HG03196 (cell line): ENCODE results near the gene MGST2.

ENCODE experiments used
- ATAC-seq: cut with Tn5 transposase; IDR thresholded peaks from one replicate; pipeline ENCODE4 v1.9.1; 2021; ENCODE audit not compliant: unreplicated experiment

MGST2 gene

GRCh38 chr4:139736274-139736660 is 70.6 kb downstream of the MGST2 start:
- no peak for ATAC-seq

GRCh38 chr4:139736661-139737060 is 71.0 kb downstream of the MGST2 start:
- ATAC-seq = no peak

DNA sequence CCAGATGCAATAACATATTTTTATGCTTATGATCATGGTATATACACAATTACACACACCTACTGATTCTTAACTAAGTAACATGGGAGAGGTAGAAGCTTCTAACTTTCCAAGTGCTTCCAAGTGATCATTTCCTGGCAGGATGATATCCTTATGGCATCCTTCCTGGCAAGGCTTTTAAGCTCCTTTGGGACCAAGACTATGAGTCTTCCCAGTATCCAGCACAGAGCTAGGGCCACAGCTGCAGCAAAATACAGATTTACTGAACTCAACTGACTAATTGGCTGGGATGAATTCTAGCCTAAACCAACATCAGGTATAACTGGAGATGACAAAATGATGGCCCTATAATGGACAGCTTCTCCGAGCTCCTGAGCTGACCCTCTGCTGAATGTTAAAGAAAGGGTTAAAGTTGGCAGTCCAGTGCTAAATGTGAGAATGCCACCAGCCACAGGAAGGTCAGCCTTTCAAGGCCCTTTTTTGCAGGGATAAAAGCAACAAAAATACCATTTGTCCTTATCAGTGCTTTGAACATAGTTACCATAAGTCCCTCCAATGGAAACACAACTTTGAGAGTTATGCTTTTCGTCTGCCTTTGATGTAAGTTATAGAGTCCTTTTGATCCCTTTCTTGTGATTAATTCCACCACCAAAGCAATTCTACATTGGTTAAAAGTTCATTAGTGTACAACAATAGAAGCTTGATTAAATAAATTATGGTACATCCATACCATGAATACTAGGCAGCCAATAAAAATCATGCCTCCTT is 73.4 kb downstream of the MGST2 start:
- ATAC-seq = no peak

DNA sequence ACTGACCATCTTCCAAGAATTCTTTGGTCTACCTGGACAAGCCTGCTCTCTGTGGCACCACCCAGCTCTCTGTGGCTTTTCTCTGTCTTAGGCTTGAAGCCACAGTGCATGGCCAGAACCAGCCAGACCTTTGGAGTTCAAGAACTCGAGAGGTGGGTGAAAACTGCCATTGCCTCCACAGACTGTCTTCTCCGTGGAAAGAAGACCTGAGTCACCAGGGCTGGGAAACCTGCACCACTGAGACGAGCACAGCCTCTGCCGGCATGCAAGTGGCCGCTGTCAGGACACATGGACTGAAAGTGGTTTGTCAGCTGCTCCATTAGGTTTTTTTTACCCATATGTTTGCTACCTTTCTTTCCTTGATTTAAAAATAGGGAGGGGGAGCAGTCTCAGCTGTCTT is 74.5 kb downstream of the MGST2 start:
- no peak for ATAC-seq

- ATAC-seq = no peak
Observed at GRCh38 chr4:139740531-139741041, 75.0 kb downstream of the MGST2 start.

DNA sequence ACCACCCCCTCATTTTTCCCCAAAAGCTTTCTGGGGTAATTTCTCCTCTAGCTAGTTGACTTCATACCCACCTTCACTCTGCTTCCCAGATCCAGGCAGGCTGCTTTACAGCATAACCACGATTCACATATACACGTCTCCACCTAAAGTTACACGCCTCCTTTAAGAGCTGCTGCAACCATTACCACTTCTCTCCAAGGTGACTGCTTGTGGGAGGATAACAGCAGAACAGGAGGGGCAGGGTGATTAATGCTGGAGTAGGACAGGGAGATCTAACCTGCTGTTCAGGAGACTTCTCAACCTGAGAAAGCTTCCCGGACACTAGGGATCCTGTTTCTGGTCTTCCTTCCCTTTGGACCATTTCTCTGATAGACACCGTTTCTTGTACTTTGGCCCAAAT is 77.4 kb downstream of the MGST2 start:
- no peak for ATAC-seq

DNA sequence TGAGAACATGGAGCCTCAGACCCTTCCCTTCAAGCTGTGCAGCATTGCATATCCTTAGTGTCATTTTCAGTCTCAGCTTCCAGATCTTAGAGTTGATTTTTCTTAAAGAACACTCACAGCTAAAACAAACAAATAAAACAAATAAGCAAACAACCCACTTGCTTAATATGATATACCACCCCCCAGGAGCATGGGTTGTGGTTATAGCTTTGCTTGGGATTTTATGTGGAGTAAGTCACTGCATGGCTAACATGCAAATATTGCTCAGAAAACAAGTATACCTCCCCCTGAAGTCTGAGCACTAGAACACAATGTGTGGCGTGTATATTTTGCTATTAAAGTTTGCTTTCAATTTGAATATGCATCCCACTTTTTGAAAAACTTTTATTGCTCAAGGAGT is 78.6 kb downstream of the MGST2 start:
- no peak for ATAC-seq

GRCh38 chr4:139745111-139745639 is 79.6 kb downstream of the MGST2 start:
- ATAC-seq = no peak

DNA sequence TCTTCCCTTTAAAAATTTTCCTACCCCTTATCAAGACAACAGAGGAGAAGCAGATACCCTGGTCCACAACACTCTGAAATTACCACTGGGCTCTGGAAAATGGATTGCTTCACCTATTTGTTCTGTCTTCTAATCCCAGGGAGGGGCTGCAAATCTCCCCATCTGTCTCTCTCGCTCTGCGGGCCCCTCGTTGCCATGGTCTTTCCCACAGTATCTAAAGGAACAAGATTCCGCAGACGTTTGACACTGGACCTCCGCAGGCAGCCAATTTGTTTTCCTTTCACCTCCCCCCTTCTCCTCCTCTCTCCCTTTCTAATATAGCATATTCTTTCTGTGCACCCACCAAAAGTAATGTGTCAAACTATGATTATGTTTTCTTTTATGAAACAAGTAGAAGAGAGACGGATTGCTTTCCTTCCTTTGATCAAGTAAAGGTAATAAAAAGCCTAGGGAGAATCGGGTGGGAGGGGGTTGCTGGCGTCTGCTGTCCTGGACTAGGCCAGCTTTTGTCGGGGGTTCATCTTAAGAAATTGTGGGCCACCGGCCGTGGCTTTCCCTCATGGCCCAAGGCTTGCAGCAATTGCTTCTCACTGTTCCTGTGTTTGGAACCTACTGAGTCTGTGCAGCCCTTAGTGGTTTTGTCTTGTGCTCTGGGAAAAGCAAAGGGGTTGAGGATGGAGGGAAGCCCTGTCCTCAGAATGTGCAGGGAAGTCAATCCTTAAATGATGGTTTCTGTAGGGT is 81.0 kb downstream of the MGST2 start:
- no peak for ATAC-seq

- no peak for ATAC-seq
Observed at GRCh38 chr4:139749338-139749737, 83.7 kb downstream of the MGST2 start.

GRCh38 chr4:139749835-139750498 is 84.3 kb downstream of the MGST2 start:
- ATAC-seq = no peak

DNA sequence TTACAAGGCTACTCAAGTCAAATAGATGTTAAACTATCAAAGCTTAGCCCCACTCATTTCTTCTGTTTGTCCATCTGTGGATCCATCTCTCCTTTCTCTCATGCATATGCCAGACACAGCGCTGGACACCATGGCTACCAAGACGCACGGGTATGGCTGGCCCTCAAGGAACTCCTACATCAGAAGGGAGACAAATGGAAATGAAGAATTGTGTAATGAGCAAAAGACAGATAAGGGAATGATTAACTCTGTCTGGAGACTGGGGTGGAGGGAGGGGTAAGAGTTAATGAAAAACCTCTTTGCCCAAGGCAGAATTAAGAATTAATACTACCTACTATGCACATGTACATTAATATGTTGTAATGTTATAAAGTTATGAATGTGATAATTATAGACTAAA is 88.1 kb downstream of the MGST2 start:
- no peak for ATAC-seq
